Measurements from ENCODE around the gene SCN11A. TPM values are rescaled to one million over a fixed set of nuclear protein-coding genes. Genes with fewer than 3 reads are reported as not detected.

SCN11A gene
- total and polyA plus RNA-seq, 2 of the 13 experiments (the other 11 are each of a cell fraction or from before 2014, with no cell fraction given), result 0.02 to 0.11 TPM

- TF ChIP-seq THAP9 (CRISPR knock-in tag; IDR thresholded peaks at IDR 0.05; ENCODE audit: borderline replicate concordance) (peak; percentile 79; the same call in 1 of the 2 replicates), NR1H2 (CRISPR knock-in tag; IDR thresholded peaks at IDR 0.05; ENCODE audit: borderline replicate concordance, low read depth) (no peak; the same call in 1 of the 2 replicates), AHR (CRISPR knock-in tag; IDR thresholded peaks at IDR 0.05) (0 out of 2 replicates have a peak, but pooled peaks have one; percentile 20), ZNF629 (CRISPR knock-in tag; conservative IDR thresholded peaks at IDR 0.05) (no peak), KDM3A (CRISPR knock-in tag; IDR thresholded peaks at IDR 0.05; ENCODE audit: low read depth) (no peak), TCF7L2 (IDR thresholded peaks at IDR 0.05; ENCODE audit: low read depth, low read length) (no peak), ZNF775 (CRISPR knock-in tag; IDR thresholded peaks at IDR 0.05; ENCODE audit: borderline replicate concordance) (no peak), NCOA1 (CRISPR knock-in tag; IDR thresholded peaks at IDR 0.05) (no peak), MAFF (IDR thresholded peaks at IDR 0.05; ENCODE audit: low read depth, low read length) (no peak), RXRA (CRISPR knock-in tag; IDR thresholded peaks at IDR 0.05) (no peak), E2F2 (CRISPR knock-in tag; IDR thresholded peaks at IDR 0.05; ENCODE audit: borderline replicate concordance) (peak; percentile 32; the same call in 1 of the 2 replicates), FOXM1 (CRISPR knock-in tag; IDR thresholded peaks at IDR 0.05) (no peak), TAF1 (CRISPR knock-in tag; IDR thresholded peaks at IDR 0.05) (peak; percentile 98)
- TF ChIP-seq, protein P1, sequence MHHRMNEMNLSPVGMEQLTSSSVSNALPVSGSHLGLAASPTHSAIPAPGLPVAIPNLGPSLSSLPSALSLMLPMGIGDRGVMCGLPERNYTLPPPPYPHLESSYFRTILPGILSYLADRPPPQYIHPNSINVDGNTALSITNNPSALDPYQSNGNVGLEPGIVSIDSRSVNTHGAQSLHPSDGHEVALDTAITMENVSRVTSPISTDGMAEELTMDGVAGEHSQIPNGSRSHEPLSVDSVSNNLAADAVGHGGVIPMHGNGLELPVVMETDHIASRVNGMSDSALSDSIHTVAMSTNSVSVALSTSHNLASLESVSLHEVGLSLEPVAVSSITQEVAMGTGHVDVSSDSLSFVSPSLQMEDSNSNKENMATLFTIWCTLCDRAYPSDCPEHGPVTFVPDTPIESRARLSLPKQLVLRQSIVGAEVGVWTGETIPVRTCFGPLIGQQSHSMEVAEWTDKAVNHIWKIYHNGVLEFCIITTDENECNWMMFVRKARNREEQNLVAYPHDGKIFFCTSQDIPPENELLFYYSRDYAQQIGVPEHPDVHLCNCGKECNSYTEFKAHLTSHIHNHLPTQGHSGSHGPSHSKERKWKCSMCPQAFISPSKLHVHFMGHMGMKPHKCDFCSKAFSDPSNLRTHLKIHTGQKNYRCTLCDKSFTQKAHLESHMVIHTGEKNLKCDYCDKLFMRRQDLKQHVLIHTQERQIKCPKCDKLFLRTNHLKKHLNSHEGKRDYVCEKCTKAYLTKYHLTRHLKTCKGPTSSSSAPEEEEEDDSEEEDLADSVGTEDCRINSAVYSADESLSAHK (CRISPR knock-in tag; IDR thresholded peaks at IDR 0.05; ENCODE audit: borderline replicate concordance), result no peak
- TF ChIP-seq, protein P2, sequence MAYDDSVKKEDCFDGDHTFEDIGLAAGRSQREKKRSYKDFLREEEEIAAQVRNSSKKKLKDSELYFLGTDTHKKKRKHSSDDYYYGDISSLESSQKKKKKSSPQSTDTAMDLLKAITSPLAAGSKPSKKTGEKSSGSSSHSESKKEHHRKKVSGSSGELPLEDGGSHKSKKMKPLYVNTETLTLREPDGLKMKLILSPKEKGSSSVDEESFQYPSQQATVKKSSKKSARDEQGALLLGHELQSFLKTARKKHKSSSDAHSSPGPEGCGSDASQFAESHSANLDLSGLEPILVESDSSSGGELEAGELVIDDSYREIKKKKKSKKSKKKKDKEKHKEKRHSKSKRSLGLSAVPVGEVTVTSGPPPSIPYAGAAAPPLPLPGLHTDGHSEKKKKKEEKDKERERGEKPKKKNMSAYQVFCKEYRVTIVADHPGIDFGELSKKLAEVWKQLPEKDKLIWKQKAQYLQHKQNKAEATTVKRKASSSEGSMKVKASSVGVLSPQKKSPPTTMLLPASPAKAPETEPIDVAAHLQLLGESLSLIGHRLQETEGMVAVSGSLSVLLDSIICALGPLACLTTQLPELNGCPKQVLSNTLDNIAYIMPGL (CRISPR knock-in tag; IDR thresholded peaks at IDR 0.05; ENCODE audit: borderline replicate concordance in 1 of 2, low read depth in 1 of 2), result peak; percentile 83 to 89; a peak in 2 of 4 replicates
- TF ChIP-seq, protein P3, sequence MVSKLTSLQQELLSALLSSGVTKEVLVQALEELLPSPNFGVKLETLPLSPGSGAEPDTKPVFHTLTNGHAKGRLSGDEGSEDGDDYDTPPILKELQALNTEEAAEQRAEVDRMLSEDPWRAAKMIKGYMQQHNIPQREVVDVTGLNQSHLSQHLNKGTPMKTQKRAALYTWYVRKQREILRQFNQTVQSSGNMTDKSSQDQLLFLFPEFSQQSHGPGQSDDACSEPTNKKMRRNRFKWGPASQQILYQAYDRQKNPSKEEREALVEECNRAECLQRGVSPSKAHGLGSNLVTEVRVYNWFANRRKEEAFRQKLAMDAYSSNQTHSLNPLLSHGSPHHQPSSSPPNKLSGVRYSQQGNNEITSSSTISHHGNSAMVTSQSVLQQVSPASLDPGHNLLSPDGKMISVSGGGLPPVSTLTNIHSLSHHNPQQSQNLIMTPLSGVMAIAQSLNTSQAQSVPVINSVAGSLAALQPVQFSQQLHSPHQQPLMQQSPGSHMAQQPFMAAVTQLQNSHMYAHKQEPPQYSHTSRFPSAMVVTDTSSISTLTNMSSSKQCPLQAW (CRISPR knock-in tag; IDR thresholded peaks at IDR 0.05), result peak; percentile 87
Observed at GRCh38 chr3:39051649-39052561, at the start of gene SCN11A, which contains the start of gene WDR48 (continued).
